Activated CD8-positive, alpha-beta memory T cell treated with anti-CD3 and anti-CD28 coated beads, Interleukin-2, amount 50 U/mL, for 4 hours (primary cell): ENCODE measurements around the gene HIVEP3.

Experiments
- DNase-seq: peaks from one replicate; pipeline ENCODE4 v3.0.0-alpha.2; 2020

HIVEP3 gene

DNA sequence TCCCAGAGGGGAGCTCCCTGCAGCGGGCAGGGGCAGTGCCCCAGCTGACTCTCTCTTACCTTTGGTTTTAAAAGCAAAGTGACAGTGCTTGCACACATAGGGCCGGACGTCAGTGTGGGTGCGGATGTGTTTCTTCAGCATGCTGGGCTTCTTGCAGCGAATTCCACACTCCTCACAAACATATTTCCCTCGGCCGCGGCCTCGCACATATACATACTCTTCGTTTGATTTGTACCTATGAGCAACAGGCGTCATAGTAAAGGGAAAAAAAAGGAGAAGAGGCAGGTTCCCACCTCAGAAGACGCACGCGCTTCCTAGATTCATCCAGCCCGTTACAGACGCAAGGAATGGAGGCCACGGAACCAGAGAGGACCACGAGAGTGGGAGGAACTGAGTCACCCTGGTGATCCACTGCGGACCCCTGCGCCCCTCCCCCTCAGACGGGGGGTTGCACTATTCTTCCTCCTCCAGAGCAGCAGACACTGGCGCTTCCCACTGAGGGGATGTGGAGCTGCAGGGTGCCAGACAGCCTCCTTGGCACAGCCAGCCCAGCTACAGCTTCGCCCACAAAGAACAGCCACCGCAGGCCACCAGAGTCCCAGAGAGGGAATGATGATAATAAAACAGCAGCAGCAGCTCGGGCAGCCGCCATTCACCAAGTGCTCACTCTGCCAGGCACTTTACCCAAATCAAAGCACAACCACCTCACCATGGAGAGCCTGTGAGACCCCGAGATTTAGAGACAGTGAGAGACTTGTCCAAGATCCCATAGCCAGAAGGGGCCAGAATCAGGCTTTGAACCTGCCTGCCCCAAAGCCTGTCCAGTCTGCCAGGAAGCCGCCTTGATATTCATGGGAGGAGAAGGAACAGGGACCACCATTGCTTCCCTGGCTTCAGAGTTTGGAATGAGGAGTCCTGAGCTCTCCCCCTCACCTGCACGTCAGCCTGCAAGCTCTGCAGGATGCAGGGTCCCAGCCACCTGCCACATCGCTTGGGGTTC, 393.7 kb downstream of the HIVEP3 start:
- DNase-seq, result no peak

DNA sequence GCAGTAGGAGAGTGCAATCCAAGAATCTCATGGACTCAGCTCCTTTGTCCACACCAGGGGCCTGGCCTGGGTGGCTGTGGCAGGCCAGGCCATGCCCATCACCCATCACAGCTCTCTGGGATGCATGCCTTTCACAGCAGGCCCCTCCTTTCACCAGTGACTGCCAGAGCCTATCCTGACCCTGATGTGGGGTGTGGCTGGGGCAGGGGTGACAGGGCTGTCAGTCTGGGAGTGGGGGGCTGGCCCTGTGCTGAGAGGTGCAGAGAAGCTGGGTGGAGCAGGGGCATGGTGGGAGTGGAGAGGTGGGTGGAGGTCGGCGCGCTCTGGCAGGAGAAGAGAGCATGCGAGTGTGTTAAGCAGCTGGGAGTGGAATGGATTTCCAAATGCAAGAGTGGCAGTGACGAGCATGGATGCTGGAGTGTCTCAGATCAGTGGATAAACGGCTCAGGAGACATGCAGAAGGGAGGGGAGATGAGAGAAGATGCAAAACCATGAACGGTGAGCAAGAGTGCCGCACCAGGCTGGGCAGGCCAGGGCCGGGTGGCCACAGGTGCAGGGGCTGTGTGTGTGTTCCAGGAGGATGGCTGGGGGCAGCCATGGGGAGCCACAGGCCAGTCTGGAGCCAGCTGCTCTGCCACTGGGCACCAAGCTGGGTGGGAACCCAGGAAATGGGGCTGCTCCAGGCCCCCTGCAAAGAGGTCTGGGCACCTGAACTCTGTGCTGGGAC, 394.6 kb downstream of the HIVEP3 start:
- DNase-seq, result no peak

- no peak for DNase-seq
Observed at GRCh38 chr1:41523071-41523470, 395.7 kb downstream of the HIVEP3 start.

DNA sequence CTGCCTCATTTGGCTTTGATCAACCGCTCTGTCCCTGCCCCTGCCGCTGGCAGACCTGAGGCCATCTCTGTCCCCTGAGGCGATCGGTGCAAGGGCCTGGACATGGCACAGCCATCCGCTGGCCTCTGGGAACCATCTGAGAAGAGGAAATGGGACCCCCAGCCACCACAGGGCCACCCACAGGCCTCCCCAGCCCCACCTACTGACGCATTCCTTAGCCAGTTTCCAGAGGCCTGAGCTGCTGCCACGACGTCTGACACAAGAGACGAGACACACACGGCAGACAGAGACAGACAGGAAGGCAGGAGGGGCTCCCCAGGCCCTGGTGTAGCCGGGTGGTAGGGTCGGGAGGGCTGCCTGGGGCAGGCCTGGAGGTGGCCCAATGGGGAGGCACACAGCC, 397.0 kb downstream of the HIVEP3 start:
- DNase-seq, result no peak

- DNase-seq, result no peak
Observed at GRCh38 chr1:41520951-41521752, 397.6 kb downstream of the HIVEP3 start.

DNA sequence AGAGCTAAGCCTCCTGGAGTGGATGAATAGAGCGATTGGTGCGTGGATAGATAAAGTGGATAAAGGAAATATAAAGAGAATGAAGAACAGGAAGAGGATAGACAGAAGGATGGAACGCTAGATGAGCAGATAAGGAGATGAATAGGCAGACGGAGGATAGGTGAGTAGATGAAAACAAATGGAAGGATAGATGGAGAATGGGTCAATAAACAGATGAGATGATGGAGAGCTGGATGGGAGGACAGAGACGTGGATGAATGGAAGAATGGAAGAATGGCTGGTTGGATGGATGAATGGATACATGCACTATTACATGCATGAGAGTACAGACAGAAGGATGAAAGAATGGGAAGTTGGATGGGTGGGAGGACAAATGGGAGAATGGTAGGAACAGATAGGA, 399.1 kb downstream of the HIVEP3 start:
- no peak for DNase-seq

DNA sequence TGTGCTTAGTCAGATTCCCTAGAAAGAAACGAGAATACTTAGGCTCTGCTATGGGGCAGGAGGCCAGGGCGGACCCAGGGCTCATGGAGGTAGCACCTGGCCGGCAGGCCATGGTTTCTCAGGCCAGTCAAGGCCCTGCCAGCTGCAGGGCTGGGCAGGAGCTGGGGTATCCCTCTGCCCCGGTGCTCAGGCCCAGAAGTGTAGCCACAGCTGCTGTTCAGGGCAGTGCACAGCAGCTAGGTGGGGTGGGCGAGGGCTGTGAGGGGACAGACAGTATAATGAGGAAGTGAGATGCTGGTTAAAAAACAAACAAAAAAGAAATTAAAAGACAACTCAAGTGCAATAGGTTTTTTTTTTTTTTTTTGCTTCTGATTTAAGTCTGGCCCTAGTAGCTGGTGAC, 400.3 kb downstream of the HIVEP3 start:
- DNase-seq, result no peak

DNA sequence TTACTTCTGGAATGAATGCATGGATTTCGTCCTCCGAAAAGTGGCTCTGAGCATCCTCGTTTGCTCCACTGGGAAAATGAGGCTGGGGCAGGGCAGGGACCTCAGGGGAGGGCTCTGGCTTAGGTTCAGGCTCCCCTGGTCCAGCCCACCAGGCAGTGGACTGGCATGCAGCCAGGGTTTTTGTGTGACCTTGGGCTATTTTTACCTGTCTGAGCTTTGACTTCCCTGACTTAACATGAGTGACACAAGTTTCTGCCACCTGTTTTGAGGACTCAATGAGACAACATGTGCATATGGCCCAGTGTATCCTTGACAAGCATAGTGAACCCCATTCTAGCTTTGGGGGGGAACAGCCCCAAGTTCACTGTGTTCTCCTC, 401.7 kb downstream of the HIVEP3 start:
- DNase-seq, result no peak

DNA sequence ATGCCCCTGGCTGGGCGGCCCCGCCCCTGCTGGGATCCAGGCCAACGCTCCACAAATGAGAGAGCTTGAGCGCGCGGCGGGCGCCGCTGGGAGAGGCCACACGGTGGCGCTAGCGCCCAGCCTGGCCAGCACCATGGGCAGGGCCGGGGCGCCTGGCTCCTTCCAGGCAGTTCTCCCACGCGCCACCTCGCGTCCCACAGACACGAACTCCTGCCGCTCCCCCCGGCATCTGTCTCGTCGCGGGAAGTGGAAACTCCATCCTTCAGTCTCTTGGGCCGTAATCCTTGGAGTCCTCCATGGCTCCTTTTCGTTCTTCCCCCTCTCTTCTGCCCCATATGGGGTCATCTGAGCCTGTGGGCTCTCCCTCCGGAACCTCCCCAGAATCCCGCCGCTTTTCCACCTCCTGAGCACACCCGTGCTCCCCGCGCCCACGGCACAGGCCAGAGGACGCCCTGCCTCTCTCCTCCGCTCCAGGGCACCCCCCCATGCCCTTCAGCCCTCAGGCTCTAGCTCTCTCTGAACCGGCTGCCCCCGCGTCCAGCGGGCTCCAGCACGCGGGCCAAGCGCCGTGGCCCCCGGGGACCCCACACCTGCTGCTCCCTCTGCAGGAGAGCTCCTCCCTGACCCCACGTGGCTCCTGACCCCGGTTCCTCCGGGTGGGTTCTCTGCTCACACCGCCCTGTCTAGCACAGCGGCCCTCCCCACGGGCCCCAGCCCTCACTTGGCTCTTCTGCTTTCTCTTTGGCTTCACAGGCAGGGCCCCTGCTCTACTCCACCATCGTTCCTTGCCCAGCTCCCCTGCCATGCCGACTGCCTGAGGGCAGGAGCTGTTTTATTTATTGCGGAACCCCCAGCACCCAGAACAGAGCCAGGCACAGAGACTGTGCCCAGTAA, 402.3 kb downstream of the HIVEP3 start:
- peak; percentile 61 for DNase-seq

DNA sequence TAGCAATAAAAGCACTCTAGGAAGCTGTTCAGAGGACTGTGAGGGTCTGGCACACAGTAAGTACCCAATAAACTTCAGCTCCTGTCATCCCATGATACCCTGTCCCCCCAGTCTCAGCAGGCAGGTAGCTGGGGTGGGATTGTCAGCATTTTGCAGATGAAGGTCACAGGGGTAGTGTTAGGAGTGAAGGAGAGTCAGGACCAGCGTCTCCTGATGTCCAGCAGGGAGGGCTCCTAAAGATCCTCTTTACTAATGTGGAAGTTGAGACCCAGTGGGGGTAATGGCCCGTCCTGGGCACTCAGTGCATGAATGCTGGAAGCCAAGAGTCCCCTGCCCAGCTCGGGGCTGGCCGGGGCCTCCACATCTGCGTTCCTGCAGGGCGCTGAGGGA, 402.9 kb downstream of the HIVEP3 start:
- no peak for DNase-seq

- no peak for DNase-seq
Observed at GRCh38 chr1:41515131-41515678, 403.5 kb downstream of the HIVEP3 start.

DNA sequence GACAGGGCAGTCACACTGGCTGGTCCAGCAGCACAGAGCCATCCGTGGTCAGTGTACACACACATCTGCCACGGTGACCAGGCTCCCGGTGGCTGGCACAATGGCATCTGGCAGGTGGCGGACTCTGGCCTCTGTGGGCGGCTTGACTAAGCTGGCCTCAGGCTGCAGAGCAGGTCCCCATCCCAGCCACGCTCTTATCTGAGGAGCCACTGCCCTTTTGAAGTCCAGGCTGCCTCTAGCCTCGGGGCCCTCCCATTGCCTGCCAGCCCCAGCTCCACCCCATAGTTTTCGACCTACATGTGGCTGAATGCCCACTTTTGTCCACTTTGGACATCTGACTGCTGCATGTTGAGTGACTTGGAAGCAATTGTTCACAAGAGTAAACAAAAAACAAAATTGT, 404.3 kb downstream of the HIVEP3 start:
- DNase-seq, result no peak

GRCh38 chr1:41513383-41513735, 405.4 kb downstream of the HIVEP3 start:
- DNase-seq, result no peak

- no peak for DNase-seq
Observed at GRCh38 chr1:41512701-41513382, 405.9 kb downstream of the HIVEP3 start.

DNA sequence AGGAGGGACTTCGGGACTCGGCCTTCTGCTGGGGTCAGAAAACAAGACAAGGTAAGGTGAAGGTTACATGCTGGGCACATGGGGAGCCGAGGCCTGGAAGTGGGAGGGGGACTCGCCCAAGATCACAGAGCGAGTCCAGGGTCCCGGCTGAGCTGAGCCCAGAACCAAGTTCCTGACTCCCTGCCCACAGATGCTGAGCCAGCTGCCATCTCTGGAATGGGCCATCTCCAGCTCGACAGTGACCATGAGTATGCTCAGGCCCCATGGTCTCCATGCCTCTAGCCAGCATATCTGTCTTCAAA, 407.5 kb downstream of the HIVEP3 start:
- no peak for DNase-seq

DNA sequence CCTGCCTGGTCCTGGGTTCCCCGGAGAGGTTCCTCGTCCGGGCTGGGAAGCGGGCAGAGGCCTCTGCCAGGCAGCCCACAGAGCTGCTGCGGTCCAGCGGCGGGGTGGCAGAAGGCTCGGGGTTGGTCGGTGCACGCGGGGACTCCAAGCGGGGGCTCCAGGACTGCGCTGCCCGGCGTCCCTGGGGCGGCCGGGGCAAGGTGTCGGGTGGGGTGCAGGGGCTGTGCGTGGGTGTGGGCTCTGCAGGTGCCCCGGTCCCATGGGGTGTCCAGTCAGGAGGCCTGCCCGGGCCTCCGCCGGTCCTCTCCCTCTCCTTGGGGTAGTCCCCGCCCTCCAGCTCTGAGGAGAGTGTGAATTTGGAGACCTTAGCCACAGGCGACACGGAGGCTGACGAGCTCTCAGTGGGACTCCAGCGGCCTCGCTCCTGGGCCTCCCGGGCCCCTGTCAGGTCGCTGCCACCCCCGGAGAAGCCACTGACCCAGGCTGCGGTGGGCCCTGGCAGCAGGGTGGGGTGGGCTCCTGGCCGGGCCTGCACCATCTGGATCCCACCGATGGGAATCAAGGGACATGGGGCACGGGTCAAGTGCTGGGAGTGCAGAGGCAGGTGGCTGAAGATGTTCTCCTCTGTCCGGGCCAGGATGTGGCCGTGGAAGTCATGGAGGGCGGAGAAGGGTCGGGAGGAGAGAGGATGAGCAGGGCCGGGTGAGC, 408.0 kb downstream of the HIVEP3 start:
- no peak for DNase-seq

DNA sequence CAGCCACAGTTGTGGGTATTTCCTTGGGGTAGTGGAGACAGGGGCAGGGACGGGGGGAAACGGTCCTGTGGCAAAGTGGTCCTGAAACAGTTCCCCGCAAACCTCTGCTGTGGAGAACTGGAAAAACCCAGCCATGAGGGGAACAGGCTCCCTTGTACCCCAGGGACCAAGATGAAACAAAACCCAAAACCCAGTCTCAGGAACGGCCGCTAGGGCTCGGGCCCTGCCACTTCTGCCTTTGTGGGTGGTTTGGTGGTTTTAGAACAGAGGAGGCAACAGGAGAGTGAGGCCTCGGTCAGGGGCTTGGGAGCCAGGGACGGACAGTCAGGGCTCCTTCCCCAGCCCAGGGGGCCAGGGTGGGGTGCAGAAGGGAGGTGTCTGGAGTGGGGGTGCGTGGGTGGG, 409.5 kb downstream of the HIVEP3 start:
- no peak for DNase-seq

DNA sequence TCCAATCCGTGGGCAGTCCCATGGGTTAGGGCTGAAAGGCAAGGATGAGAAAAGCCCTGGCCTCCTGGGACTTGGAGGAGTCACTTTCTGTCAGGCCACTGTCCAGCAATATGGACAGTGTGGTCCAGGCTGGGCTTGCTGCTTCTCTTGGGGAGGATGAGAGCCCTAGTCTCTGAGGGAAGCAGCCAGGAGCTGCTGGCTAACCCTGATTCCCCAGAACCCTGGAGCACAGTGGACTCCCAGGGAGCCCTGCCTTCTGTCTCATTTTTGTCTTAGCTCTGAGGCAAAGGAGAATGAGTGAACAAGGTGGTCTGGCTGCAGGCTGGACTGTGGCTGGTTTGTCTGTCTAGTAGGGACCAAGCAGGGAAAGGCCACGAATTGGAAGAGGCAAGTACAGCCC, 410.4 kb downstream of the HIVEP3 start:
- DNase-seq, result no peak

DNA sequence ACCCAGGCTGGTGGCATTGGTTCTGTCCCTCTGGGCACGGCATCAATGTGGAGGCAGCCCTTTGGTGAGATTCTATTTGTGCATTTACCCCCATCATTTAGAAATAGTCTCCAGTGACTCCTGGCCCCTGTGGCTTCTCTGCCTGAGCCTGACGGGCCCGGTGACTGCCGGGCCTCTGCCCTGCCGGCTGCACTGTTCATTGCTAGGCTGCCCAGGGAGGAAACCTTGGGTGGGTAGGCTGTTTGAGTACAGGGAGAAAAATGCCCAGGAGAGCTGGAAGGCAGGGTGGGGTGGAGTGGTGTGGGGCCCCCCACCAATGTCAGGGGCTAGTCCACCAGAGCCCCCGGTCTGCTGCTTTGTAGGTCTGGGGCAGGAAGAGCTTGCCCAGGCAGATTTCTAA, 410.9 kb downstream of the HIVEP3 start:
- no peak for DNase-seq

DNA sequence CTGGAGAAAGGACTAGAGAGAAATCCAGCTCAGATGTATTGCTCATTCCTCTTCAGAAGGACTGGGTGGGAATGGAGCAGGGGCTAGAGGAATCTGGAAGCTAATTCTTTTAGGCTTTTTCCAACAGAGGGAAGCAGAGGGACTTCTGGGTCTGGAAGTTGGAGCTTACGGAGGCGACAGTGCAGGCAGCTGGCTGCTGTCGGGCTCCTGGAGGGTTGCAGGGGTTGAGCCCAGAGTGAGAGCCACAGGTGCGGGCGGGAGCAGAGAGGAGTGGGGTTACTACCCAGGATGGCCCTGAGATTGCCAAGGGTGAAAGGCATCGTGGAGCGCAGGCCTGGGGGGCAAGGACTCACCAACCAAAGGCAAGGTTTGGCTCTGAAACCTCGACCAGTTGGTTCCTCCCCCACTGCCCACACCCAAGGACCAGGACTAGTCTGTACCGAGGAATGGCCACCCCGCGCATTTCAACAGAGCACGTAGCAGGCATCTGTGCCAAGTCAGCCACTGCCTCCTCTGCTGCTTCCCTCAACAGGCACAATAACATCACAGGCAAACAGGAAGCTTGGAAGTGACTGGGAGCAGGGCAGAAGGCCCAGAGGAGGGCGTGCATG, 411.5 kb downstream of the HIVEP3 start:
- DNase-seq, result no peak
